Measurements from ENCODE around the gene SLC35F3. TPM values are rescaled to one million over a fixed set of nuclear protein-coding genes. Genes with fewer than 3 reads are reported as not detected.

The SLC35F3 gene
- polyA plus RNA-seq, 1 of the 3 experiments (the other 2 are of a cell fraction) = 0.87 TPM

DNA sequence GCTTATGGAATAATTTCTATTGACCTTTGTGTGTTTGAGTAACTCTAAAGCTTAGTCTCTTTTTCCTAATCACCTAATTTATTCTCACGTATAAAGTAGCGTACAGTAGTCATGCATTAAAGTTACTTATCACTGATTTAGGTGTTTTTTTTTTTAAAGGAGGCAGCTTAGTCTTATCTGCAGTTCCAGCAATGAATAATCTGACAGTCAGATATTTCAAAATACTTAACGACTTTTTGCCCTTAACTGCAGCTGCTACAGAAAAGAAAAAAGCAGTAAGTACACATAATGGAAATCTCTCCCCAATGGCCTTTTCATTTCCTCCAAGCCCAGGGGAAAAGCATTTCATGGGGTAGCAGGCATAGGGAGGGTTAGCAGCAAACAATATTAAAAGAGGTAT lies 54.6 kb downstream of the SLC35F3 start:
- Histone ChIP-seq H3K9me3 (no peaks in the 10 kb centered on the region), H3K9me2 (no peaks in the 10 kb centered on the region), H3K4me2 (no peak overlapping the region), H4K20me1 (ENCODE audit: insufficient read depth) (no peaks in the 10 kb centered on the region), H3K9ac (no peak overlapping the region), H3K4me3 (ENCODE audit: low read depth in 2 of 2, low read length in 1 of 2) (no peak overlapping the region), H3K27me3 (ENCODE audit: insufficient read depth) (no peaks in the 10 kb centered on the region), H2AFZ (ENCODE audit: low read depth) (no peak overlapping the region), H3K27ac (ENCODE audit: low read depth in 2 of 2, low read length in 1 of 2) (no peak overlapping the region), H3F3A (replicated peaks; ENCODE audit: insufficient read depth) (no peaks in the 10 kb centered on the region), H3K79me2 (ENCODE audit: insufficient read depth) (no peaks in the 10 kb centered on the region), H3K4me1 (ENCODE audit: control insufficient read depth in 1 of 2, insufficient read depth in 2 of 2, low read depth in 1 of 2, low read length in 1 of 2) (no peaks in the 10 kb centered on the region), H3K36me3 (replicated peaks in 1 of 2; ENCODE audit: control insufficient read depth in 1 of 2, insufficient read depth in 2 of 2, low read length in 1 of 2) (no peaks in the 10 kb centered on the region)
- ChIA-PET CTCF (interaction anchor here (0.9 to 2.3 kb wide), 2 partner anchors 13 to 518 kb away, joined by 3 to 7 read pairs; no protein-coding TSS in a partner anchor), POLR2A (no interaction called here)
- no peak for TF ChIP-seq EZH2phosphoT487 (IDR thresholded peaks at IDR 0.05; ENCODE audit: borderline replicate concordance, low read depth)
- TF ChIP-seq NFIC (IDR thresholded peaks at IDR 0.05; ENCODE audit: borderline replicate concordance) = no peak
- TF ChIP-seq GATA2 (CRISPR knock-in tag; IDR thresholded peaks at IDR 0.05) = no peak
- no peak for TF ChIP-seq MEF2A (IDR thresholded peaks at IDR 0.05; ENCODE audit: borderline replicate concordance, low read depth)
- no peak for TF ChIP-seq CHD2 (IDR thresholded peaks at IDR 0.05; ENCODE audit: low read length, partially characterized antibody)
- TF ChIP-seq RAD21 (IDR thresholded peaks at IDR 0.05; ENCODE audit: low read length) = no peak
- no peak for TF ChIP-seq YY1 (IDR thresholded peaks at IDR 0.05; ENCODE audit: low read depth)
- TF ChIP-seq SIN3A (IDR thresholded peaks at IDR 0.05; ENCODE audit: borderline replicate concordance, low read depth, low read length) = no peak
- TF ChIP-seq, protein P1, sequence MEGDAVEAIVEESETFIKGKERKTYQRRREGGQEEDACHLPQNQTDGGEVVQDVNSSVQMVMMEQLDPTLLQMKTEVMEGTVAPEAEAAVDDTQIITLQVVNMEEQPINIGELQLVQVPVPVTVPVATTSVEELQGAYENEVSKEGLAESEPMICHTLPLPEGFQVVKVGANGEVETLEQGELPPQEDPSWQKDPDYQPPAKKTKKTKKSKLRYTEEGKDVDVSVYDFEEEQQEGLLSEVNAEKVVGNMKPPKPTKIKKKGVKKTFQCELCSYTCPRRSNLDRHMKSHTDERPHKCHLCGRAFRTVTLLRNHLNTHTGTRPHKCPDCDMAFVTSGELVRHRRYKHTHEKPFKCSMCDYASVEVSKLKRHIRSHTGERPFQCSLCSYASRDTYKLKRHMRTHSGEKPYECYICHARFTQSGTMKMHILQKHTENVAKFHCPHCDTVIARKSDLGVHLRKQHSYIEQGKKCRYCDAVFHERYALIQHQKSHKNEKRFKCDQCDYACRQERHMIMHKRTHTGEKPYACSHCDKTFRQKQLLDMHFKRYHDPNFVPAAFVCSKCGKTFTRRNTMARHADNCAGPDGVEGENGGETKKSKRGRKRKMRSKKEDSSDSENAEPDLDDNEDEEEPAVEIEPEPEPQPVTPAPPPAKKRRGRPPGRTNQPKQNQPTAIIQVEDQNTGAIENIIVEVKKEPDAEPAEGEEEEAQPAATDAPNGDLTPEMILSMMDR (IDR thresholded peaks at IDR 0.05) = no peak
- no peak for TF ChIP-seq ELF1 (IDR thresholded peaks at IDR 0.05)
- DNase-seq = no peak
- WGBS (ENCODE audit: low lambda C conversion rate) = 32% methylated on average over 3 of the region's 3 CpGs

- no peak for TF ChIP-seq RFX5 (IDR thresholded peaks at IDR 0.05; ENCODE audit: low read length)
- TF ChIP-seq TEAD4 (IDR thresholded peaks at IDR 0.05; ENCODE audit: borderline replicate concordance, insufficient read depth) = no peak
- no peak for TF ChIP-seq GATA2 (CRISPR knock-in tag; IDR thresholded peaks at IDR 0.05)
- no peak for TF ChIP-seq MXI1 (IDR thresholded peaks at IDR 0.05; ENCODE audit: low read depth, low read length)
- no peak for TF ChIP-seq MAX (IDR thresholded peaks at IDR 0.05; ENCODE audit: low read depth)
- no peak for TF ChIP-seq FOSL2 (IDR thresholded peaks at IDR 0.05; ENCODE audit: borderline replicate concordance, low read depth)
- no peak for TF ChIP-seq GABPA (IDR thresholded peaks at IDR 0.05; ENCODE audit: low read depth)
- no peak for TF ChIP-seq ZBTB33 (IDR thresholded peaks at IDR 0.05; ENCODE audit: borderline replicate concordance, low read depth)
- no peak for TF ChIP-seq MEF2A (IDR thresholded peaks at IDR 0.05; ENCODE audit: borderline replicate concordance, low read depth)
- TF ChIP-seq, protein P2, sequence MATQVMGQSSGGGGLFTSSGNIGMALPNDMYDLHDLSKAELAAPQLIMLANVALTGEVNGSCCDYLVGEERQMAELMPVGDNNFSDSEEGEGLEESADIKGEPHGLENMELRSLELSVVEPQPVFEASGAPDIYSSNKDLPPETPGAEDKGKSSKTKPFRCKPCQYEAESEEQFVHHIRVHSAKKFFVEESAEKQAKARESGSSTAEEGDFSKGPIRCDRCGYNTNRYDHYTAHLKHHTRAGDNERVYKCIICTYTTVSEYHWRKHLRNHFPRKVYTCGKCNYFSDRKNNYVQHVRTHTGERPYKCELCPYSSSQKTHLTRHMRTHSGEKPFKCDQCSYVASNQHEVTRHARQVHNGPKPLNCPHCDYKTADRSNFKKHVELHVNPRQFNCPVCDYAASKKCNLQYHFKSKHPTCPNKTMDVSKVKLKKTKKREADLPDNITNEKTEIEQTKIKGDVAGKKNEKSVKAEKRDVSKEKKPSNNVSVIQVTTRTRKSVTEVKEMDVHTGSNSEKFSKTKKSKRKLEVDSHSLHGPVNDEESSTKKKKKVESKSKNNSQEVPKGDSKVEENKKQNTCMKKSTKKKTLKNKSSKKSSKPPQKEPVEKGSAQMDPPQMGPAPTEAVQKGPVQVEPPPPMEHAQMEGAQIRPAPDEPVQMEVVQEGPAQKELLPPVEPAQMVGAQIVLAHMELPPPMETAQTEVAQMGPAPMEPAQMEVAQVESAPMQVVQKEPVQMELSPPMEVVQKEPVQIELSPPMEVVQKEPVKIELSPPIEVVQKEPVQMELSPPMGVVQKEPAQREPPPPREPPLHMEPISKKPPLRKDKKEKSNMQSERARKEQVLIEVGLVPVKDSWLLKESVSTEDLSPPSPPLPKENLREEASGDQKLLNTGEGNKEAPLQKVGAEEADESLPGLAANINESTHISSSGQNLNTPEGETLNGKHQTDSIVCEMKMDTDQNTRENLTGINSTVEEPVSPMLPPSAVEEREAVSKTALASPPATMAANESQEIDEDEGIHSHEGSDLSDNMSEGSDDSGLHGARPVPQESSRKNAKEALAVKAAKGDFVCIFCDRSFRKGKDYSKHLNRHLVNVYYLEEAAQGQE (IDR thresholded peaks at IDR 0.05; ENCODE audit: low read depth, low read length) = no peak
- no peak for TF ChIP-seq FOXM1 (IDR thresholded peaks at IDR 0.05; ENCODE audit: low read depth)
- 52% methylated on average over 6 of the region's 6 CpGs for WGBS (ENCODE audit: low lambda C conversion rate)
Observed at GRCh38 chr1:233959971-233960370, 55.5 kb downstream of the SLC35F3 start.

More at GRCh38 chr1:233959971-233960370, 55.5 kb downstream of the SLC35F3 start:
- H3K4me3 ChIP-seq (ENCODE audit: low read depth in 2 of 2, low read length in 1 of 2) = no peak overlapping the region
- no peak overlapping the region for H3K9ac ChIP-seq
- no peak overlapping the region for H3K27ac ChIP-seq (ENCODE audit: low read depth in 2 of 2, low read length in 1 of 2)
- no peaks in the 10 kb centered on the region for H3K4me1 ChIP-seq (ENCODE audit: control insufficient read depth in 1 of 2, insufficient read depth in 2 of 2, low read depth in 1 of 2, low read length in 1 of 2)
- no peak overlapping the region for H2AFZ ChIP-seq (ENCODE audit: low read depth)
- H3K27me3 ChIP-seq (ENCODE audit: insufficient read depth) = no peaks in the 10 kb centered on the region
- H3K4me2 ChIP-seq = no peak overlapping the region
- no peaks in the 10 kb centered on the region for H3K36me3 ChIP-seq (replicated peaks in 1 of 2; ENCODE audit: control insufficient read depth in 1 of 2, insufficient read depth in 2 of 2, low read length in 1 of 2)
- no peaks in the 10 kb centered on the region for H3F3A ChIP-seq (replicated peaks; ENCODE audit: insufficient read depth)
- no peaks in the 10 kb centered on the region for H3K79me2 ChIP-seq (ENCODE audit: insufficient read depth)
- no peaks in the 10 kb centered on the region for H3K9me2 ChIP-seq
- no peaks in the 10 kb centered on the region for H4K20me1 ChIP-seq (ENCODE audit: insufficient read depth)
- ChIA-PET POLR2A (no interaction called here), CTCF (interaction anchor here (0.9 kb wide), 1 partner anchor 519 kb away, joined by 3 read pairs; no protein-coding TSS in a partner anchor)
- DNase-seq = no peak
- no peaks in the 10 kb centered on the region for H3K9me3 ChIP-seq

Data from SK-N-SH (cell line).